Ammon's horn (tissue), 1 donor: ENCODE data around the gene AFF3.

Experiments
- DNase-seq: peaks from one replicate; pipeline ENCODE4 v3.0.0-alpha.2; 2016; ENCODE audit warnings: low spot score

Gene AFF3

DNA sequence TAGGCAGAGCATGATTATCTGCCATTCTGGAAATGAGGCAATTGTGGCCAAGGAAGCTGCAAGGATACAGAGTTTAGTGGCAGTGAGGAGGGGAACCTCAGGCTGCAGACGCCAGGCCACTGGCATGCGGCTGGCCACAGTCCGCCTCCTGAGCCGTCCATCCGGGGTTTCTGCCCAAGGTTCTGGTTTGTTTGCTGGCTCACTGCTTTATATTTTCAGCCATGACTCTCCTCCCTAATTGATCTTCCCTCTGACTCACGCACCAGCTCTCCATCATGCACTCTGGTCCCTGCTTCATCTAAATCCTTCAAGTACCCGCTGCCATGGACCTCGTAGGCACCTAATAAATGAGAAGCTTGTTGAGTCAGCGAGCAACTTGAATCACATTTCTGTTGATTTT, 544.8 kb downstream of the AFF3 start:
- DNase-seq: no peak

DNA sequence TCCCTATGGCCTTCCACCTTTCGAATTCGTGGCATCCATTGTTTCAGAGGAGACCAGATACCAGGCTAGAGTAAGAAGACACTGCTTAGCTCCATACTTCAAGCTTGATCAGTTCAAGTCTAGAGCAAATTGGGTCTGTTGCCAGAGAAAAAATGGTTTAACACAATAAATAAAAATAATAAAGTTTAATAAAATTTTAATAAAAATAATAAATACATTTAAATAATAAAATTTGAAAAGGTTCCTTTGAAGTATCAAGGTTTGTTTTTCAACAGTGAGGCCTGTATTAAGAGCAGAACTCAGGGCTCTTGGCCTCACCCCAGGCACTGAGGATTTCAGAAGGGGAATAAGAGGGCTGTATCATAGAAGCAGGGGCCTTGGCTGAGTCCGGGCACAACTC, 547.0 kb downstream of the AFF3 start:
- no peak for DNase-seq

GRCh38 chr2:99593692-99594427, 548.5 kb downstream of the AFF3 start:
- DNase-seq: no peak

- DNase-seq: no peak
Measured at GRCh38 chr2:99576775-99577174, 565.6 kb downstream of the AFF3 start.

DNA sequence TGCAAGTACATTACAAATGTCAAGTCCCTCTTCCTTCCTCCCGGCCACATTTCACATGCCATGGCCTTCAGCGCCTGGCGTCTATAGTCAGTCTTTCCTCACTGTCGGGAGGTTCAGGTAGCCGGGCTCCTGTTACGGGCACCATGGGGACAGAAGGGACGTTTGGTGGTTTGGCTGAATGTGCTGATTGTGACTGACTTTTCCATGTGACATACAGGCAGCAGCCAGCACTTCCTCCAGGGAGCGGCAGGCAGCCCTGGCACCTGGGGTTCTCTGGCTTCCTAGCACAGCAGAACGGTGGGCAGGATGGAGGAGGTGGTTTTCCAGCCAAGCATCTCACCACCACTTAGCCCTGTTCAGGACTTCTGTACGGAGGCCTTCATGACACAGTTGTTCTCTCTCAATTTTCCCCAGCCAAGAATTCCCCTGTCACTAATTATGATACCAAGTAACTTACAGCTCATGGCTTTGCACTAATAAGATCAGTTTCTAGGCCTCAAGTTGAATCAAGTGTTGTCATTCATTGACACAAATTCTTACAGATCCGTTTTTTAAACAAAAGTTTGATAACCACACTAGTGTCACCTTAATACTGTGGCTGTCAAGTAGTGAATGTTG, 568.6 kb downstream of the AFF3 start:
- peak; percentile 23 for DNase-seq

GRCh38 chr2:99572373-99573164, 569.8 kb downstream of the AFF3 start:
- DNase-seq: peak; percentile 84

DNA sequence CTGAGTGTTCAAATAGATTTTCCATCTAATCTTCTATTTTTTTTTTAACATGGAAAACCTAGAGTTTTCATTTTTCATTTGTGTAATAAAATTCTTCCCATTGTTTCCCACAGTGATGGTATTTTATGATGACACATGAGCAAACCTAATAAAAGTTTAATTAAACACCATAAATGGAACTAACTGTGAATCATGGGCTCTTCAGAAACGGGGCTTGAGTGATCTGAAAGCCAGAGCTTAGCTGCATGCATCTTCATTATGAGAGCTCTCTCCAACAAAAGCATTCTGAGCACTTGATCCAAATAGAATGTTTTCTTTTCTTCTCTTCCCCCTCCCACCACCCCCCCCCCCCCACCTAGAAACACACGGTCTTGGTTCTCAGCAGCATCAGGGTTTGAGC, 570.4 kb downstream of the AFF3 start:
- no peak for DNase-seq

GRCh38 chr2:99571533-99571932, 570.9 kb downstream of the AFF3 start:
- DNase-seq: no peak

DNA sequence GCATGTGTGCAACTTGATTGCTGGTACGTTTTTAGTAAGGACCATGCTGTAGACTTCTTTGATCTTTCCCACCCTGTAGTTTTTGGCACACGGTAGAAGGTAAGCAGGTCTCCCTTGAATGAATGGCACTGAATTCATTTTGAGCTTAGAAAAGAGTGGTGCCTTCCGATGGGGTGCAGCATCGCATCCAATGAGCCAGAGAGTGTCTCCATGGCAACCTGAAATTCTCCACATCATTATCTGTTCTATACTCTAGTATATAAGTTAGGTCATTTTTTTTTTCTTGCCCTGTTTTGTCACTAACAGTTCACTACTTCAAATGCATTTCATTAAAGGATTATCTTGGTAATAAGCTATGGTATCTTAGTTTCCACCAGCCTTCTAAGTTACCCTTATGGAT, 571.4 kb downstream of the AFF3 start:
- no peak for DNase-seq

- no peak for DNase-seq
Measured at GRCh38 chr2:99569386-99569785, 573.0 kb downstream of the AFF3 start.

DNA sequence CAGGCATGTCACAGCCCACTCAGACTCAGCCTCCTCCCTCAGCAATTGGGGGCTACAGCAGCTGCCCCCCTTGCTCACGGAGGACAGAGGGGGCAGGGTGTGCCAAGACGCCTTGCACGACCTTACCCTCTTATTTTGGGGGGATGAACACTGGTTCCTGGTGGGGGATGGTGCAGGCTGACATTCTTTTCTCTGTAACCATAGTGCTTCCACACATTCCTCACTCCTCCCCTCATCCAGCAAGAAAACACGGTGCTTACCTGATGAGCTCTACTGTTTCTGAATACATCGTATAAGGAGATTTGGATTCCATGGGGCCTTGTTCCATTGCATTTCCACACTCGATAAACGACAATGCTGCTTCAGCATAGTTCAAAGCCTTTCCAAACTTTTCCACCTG, 577.2 kb downstream of the AFF3 start:
- DNase-seq: no peak

GRCh38 chr2:99562516-99562915, 579.9 kb downstream of the AFF3 start:
- no peak for DNase-seq

- no peak for DNase-seq
Measured at GRCh38 chr2:99561804-99562203, 580.6 kb downstream of the AFF3 start.

DNA sequence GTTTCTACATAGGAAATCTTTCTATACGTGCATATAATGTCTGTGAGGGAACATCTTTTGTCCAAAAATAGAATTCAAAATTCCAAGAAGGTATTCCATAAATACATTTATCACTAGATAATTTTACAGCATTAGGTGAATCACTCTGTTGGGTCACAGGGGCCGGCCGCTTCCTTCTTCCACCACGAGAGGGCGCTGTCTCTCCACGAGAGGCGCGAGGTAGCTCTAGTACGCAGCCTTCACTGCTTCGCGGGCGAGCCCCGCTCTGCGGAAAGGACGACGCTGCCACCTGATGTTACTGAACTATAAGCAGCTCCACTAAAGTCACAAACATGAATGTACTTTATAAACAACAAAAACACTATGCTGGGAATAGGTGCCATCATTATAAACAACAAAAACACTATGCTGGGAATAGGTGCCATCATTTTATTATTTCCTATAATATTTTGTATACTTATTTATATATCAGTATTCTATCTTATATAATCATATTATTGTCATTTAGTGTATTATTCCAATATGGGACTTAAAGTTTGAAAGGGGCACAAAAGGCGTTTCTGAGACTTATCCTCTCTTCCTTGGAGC, 583.2 kb downstream of the AFF3 start:
- DNase-seq: peak; percentile 86

DNA sequence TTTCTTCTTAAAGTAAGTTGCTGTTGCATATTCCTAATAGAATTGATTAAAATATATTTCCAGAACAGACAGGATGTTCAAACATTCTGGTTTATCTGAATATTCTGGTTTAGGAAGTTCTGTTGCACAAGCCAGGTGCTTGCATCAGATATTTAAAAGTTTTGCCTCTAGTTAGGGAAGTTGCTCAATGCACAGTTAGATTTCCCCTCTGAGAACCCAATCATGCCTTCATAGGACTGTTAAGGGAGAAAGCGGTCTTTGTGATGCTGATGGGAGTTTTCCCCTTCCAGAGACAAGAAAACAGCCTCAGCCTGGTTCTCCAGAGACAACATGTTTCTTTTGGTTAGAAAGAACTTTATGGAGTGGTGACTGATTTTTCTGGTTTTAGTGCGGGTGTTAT, 587.0 kb downstream of the AFF3 start:
- no peak for DNase-seq

GRCh38 chr2:99554871-99555270, 587.5 kb downstream of the AFF3 start:
- no peak for DNase-seq

- no peak for DNase-seq
Measured at GRCh38 chr2:99554238-99554637, 588.2 kb downstream of the AFF3 start.

GRCh38 chr2:99552529-99552928, 589.9 kb downstream of the AFF3 start:
- DNase-seq: no peak

- DNase-seq: no peak
Measured at GRCh38 chr2:99550368-99550767, 592.0 kb downstream of the AFF3 start.

GRCh38 chr2:99545604-99546003, 596.8 kb downstream of the AFF3 start:
- DNase-seq: no peak

GRCh38 chr2:99545066-99545465, 597.3 kb downstream of the AFF3 start:
- no peak for DNase-seq

DNA sequence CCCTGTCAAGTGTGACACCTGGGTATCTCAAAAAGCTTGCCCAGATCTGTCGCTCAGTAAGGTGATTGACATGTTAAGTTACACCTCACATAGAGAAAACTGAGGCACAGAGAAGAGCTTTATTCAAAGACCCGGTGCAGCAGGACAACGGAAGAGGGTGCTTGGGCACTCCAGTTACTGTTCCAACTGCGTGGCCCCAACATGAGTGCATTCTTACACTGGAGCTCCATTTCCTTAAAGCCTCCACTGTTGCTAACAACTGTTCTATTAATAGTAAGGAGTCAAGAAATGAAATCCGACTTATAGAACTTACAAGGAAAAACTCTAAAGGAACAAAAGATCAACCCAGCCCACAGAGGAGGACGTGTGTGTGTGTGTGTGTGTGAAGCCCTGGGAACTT, 597.8 kb downstream of the AFF3 start:
- DNase-seq: no peak

DNA sequence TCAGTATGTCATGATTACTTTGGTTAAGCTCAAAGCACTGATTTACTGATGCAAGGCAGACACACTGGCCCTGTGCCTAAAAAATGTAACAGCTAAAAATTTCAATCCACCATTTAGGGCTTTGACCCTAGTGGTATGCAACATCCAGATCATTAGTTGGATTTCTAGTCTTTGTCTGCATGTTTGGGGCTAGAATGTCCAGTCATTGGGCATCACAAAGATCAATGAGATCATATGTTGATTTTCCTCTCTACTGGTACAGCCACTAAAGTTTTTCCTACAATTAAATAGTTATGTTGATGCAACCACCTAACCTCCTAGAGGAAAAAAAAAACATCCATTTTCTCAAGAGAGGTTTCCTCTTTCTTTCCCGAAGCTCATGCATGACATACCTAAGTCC, 599.1 kb downstream of the AFF3 start:
- no peak for DNase-seq
